Activated B cell treated with CpG ODN at 0.5 μM for 24 hours (primary cell): ENCODE measurements around the gene ITFG1. TPM values are rescaled to one million over a fixed set of nuclear protein-coding genes. Genes with fewer than 3 reads are reported as not detected.

Experiments
- ATAC-seq: fragments of 200-7000 bp; cut with Tn5 transposase; one replicate; pipeline ENCODE4 v1.10.0; 2021; ENCODE audit warnings: low read depth, mild to moderate bottlenecking, moderate library complexity
- CTCF ChIA-PET: fragments of 350-600 bp; sonication (Branson Sonifier 250); formaldehyde crosslinking; loops from one replicate; lab custom pipeline; 2021; ENCODE audit warnings: antibody characterized with exemption; lab: Charles Lee
- POLR2A ChIA-PET: fragments of 350-600 bp; sonication (Branson Sonifier 250); formaldehyde crosslinking; loops from one replicate; lab custom pipeline; 2021; ENCODE audit warnings: antibody characterized with exemption; lab: Charles Lee
- DNase-seq: peaks from one replicate; pipeline ENCODE4 v3.0.0; 2022
- H3K27ac Mint-ChIP-seq: one replicate; pipeline ENCODE4 v1.8.0; 2020; ENCODE audit warnings: mixed read lengths
- H3K27me3 Mint-ChIP-seq: one replicate; pipeline ENCODE4 v1.8.0; 2021; ENCODE audit warnings: mixed read lengths
- H3K36me3 Mint-ChIP-seq: one replicate; pipeline ENCODE4 v1.8.0; 2021; ENCODE audit warnings: low read depth, mixed read lengths
- H3K4me1 Mint-ChIP-seq: one replicate; pipeline ENCODE4 v1.8.0; 2021; ENCODE audit warnings: mixed read lengths
- H3K4me3 Mint-ChIP-seq: one replicate; pipeline ENCODE4 v1.8.0; 2020; ENCODE audit warnings: mild to moderate bottlenecking, mixed read lengths
- H3K9me3 Mint-ChIP-seq: one replicate; pipeline ENCODE4 v1.8.0; 2020; ENCODE audit warnings: mixed read lengths
- CTCF ChIP-seq: fragments of 200-600 bp; IDR thresholded peaks from one replicate; pipeline ENCODE4 v1.8.0; 2022; ENCODE audit warnings: antibody characterized with exemption, mild to moderate bottlenecking
- intact Hi-C: fragments of 100-400 bp; cut with micrococcal nuclease; formaldehyde crosslinking; loops from one replicate; pipeline ENCODE4 v1.15.1; 2024
- total RNA-seq: library from RNA; stranded (reverse); gene quantifications from 2 replicates; pipeline ENCODE4 v1.2.3, GENCODE V29; 2022

ITFG1 gene
- total RNA-seq, 1 donor from 2014 or later, result 30.9 TPM

GRCh38 chr16:47323241-47323640, 137.6 kb downstream of the ITFG1 start:
- ChIA-PET CTCF (no interaction called here), POLR2A (no interaction called here)
- ATAC-seq, result no peak
- intact Hi-C loops, result no loop called here
- DNase-seq, result no peak
- H3K27ac Mint-ChIP-seq, result no peak overlapping the region
- H3K4me3 Mint-ChIP-seq, result no peak overlapping the region
- no peaks in the 10 kb centered on the region for H3K9me3 Mint-ChIP-seq
- H3K36me3 Mint-ChIP-seq, result peaks cover 20% of the 10 kb centered on the region
- TF ChIP-seq CTCF, result no peak
- no peaks in the 10 kb centered on the region for H3K4me1 Mint-ChIP-seq
- H3K27me3 Mint-ChIP-seq, result no peaks in the 10 kb centered on the region

- POLR2A ChIA-PET, result no interaction called here
- TF ChIP-seq CTCF, result no peak
- CTCF ChIA-PET, result no interaction called here
- H3K9me3 Mint-ChIP-seq, result no peaks in the 10 kb centered on the region
- H3K4me3 Mint-ChIP-seq, result no peak overlapping the region
- peaks cover 7% of the 10 kb centered on the region for H3K4me1 Mint-ChIP-seq
- ATAC-seq (no peak), DNase-seq (no peak)
- intact Hi-C loops, result no loop called here
- peaks cover 14% of the 10 kb centered on the region for H3K36me3 Mint-ChIP-seq
- no peaks in the 10 kb centered on the region for H3K27me3 Mint-ChIP-seq
- H3K27ac Mint-ChIP-seq, result no peak overlapping the region
Observed at GRCh38 chr16:47320546-47321310, 140.1 kb downstream of the ITFG1 start.

- DNase-seq (no peak), ATAC-seq (no peak)
- H3K27me3 Mint-ChIP-seq, result no peaks in the 10 kb centered on the region
- ChIA-PET POLR2A (no interaction called here), CTCF (no interaction called here)
- peaks cover 7% of the 10 kb centered on the region for H3K4me1 Mint-ChIP-seq
- no peaks in the 10 kb centered on the region for H3K9me3 Mint-ChIP-seq
- intact Hi-C loops, result no loop called here
- H3K4me3 Mint-ChIP-seq, result no peak overlapping the region
- peaks cover 13% of the 10 kb centered on the region for H3K36me3 Mint-ChIP-seq
- H3K27ac Mint-ChIP-seq, result peak overlapping the region; percentile 39
- TF ChIP-seq CTCF, result no peak
Observed at GRCh38 chr16:47317465-47318240, 143.2 kb downstream of the ITFG1 start.

GRCh38 chr16:47316442-47317015, 144.3 kb downstream of the ITFG1 start:
- intact Hi-C loops, result no loop called here
- Mint-ChIP-seq H3K9me3 (no peaks in the 10 kb centered on the region), H3K27me3 (no peaks in the 10 kb centered on the region), H3K4me1 (peaks cover 14% of the 10 kb centered on the region), H3K27ac (no peak overlapping the region), H3K36me3 (peaks cover 13% of the 10 kb centered on the region), H3K4me3 (no peak overlapping the region)
- no peak for DNase-seq
- ChIA-PET POLR2A (no interaction called here), CTCF (no interaction called here)
- TF ChIP-seq CTCF, result no peak
- no peak for ATAC-seq
